ENCODE measurements around the gene RIT1.

DNA sequence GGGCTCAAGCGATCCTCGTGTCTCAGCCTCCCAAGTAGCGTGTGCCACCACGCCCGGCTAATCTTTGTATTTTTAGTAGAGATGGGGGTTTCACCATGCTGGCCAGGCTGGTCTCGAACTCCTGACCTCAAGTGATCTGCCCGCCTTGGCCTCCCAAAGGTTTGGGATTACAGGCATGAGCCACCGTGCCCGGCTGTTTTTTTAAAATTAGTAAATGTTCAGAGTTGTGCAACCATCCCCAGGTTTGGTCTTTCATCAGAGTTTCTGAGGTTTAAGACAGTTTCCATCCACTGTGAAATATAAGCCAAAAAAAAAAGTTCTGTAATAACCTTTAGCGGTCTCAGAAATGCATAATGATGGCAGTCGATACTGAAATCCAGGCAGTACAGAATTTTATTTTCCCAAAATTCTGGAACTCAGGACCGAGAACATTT lies 52.3 kb downstream of the RIT1 start:
- TF ChIP-seq EZH2phosphoT487 (IDR thresholded peaks at IDR 0.05; ENCODE audit: borderline replicate concordance), result no peak
- TF ChIP-seq, protein P1, sequence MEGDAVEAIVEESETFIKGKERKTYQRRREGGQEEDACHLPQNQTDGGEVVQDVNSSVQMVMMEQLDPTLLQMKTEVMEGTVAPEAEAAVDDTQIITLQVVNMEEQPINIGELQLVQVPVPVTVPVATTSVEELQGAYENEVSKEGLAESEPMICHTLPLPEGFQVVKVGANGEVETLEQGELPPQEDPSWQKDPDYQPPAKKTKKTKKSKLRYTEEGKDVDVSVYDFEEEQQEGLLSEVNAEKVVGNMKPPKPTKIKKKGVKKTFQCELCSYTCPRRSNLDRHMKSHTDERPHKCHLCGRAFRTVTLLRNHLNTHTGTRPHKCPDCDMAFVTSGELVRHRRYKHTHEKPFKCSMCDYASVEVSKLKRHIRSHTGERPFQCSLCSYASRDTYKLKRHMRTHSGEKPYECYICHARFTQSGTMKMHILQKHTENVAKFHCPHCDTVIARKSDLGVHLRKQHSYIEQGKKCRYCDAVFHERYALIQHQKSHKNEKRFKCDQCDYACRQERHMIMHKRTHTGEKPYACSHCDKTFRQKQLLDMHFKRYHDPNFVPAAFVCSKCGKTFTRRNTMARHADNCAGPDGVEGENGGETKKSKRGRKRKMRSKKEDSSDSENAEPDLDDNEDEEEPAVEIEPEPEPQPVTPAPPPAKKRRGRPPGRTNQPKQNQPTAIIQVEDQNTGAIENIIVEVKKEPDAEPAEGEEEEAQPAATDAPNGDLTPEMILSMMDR (conservative IDR thresholded peaks at IDR 0.05; ENCODE audit: low read length), result no peak
